NT2/D1 (cell line): ENCODE data around the gene HIBADH.

ENCODE experiments used
- YY1 ChIP-seq: IDR thresholded peaks from 2 replicates; pipeline ENCODE4 v1.6.1; 2011; ENCODE audit not compliant: insufficient read length, insufficient read depth
- ZNF274 ChIP-seq: IDR thresholded peaks from 2 replicates; pipeline ENCODE4 v1.6.1; 2011; ENCODE audit warnings: mild to moderate bottlenecking, low read depth, low read length

- TF ChIP-seq ZNF274 (no peak), YY1 (no peak)
These were observed 161.7 kb downstream of the HIBADH start for GRCh38 chr7:27501001-27501400.
